Activated T-cell treated with anti-CD3 and anti-CD28 coated beads, Interleukin-2, amount 50 U/mL, for 4 hours (primary cell): ENCODE measurements around the gene ELP6. TPM values are rescaled to one million over a fixed set of nuclear protein-coding genes. Genes with fewer than 3 reads are reported as not detected.
"Not testable (repeated sequence)": the region's sequence is repeated elsewhere in the genome, so short reads cannot be mapped to it uniquely, and the experiment has no call there.

Experiments used
- ATAC-seq, 2 donors: fragments of 200-7000 bp; cut with Tn5 transposase; one replicate each; pipeline ENCODE4 v1.10.0; 2021
- DNase-seq: peaks from one replicate; pipeline ENCODE4 v3.0.0-alpha.2; 2020
- H3K27me3 Mint-ChIP-seq: one replicate; pipeline ENCODE4 v1.8.0; 2021; ENCODE audit warnings: low read depth, mixed read lengths
- H3K36me3 Mint-ChIP-seq: one replicate; pipeline ENCODE4 v1.8.0; 2022; ENCODE audit warnings: mixed read lengths; ENCODE audit not compliant: insufficient read depth
- H3K4me1 Mint-ChIP-seq: one replicate; pipeline ENCODE4 v1.8.0; 2021; ENCODE audit warnings: low read depth, mixed read lengths
- H3K4me3 Mint-ChIP-seq: one replicate; pipeline ENCODE4 v1.8.0; 2021; ENCODE audit warnings: mild to moderate bottlenecking, moderate library complexity, mixed read lengths
- H3K9me3 Mint-ChIP-seq: one replicate; pipeline ENCODE4 v1.8.0; 2021; ENCODE audit warnings: mixed read lengths
- total RNA-seq, 3 donors: library from RNA; stranded (reverse); gene quantifications; one replicate each; pipeline ENCODE4 v1.2.1, GENCODE V29; 2021

ELP6 gene
- total RNA-seq, 3 donors from 2014 or later, result 34.7 to 40.5 (median 39.2) TPM

- H3K9me3 Mint-ChIP-seq, result peaks cover 1% of the 10 kb centered on the region
- no peak for ATAC-seq
- H3K4me3 Mint-ChIP-seq, result no peak overlapping the region
- no peaks in the 10 kb centered on the region for H3K27me3 Mint-ChIP-seq
- peaks cover 25% of the 10 kb centered on the region for H3K36me3 Mint-ChIP-seq
- peaks cover 23% of the 10 kb centered on the region for H3K4me1 Mint-ChIP-seq
- no peak for DNase-seq
These were observed 48.9 kb downstream of the ELP6 start for GRCh38 chr3:47464588-47464987.

- H3K27me3 Mint-ChIP-seq, ATAC-seq: not testable (repeated sequence)
These were observed 53.9 kb downstream of the ELP6 start for GRCh38 chr3:47459534-47460085.

GRCh38 chr3:47456984-47457383 lies 56.5 kb downstream of the ELP6 start:
- Mint-ChIP-seq H3K4me3 (no peak overlapping the region), H3K27me3 (no peaks in the 10 kb centered on the region), H3K36me3 (peaks cover 14% of the 10 kb centered on the region), H3K4me1 (peaks cover 29% of the 10 kb centered on the region), H3K9me3 (peaks cover 7% of the 10 kb centered on the region)
- DNase-seq (no peak), ATAC-seq (no peak)

More at GRCh38 chr3:47459534-47460085, 53.9 kb downstream of the ELP6 start:
- peaks cover 28% of the 10 kb centered on the region for H3K4me1 Mint-ChIP-seq
- H3K4me3 Mint-ChIP-seq, DNase-seq, H3K9me3 Mint-ChIP-seq: not testable (repeated sequence)
- H3K36me3 Mint-ChIP-seq, result peaks cover 22% of the 10 kb centered on the region

GRCh38 chr3:47455806-47456452 lies 57.6 kb downstream of the ELP6 start:
- DNase-seq (no peak), ATAC-seq (no peak)
- H3K36me3 Mint-ChIP-seq, result peaks cover 16% of the 10 kb centered on the region
- H3K4me3 Mint-ChIP-seq, result no peak overlapping the region
- H3K4me1 Mint-ChIP-seq, result peaks cover 35% of the 10 kb centered on the region
- H3K9me3 Mint-ChIP-seq, result peaks cover 7% of the 10 kb centered on the region
- no peaks in the 10 kb centered on the region for H3K27me3 Mint-ChIP-seq

GRCh38 chr3:47452453-47453215 lies 60.9 kb downstream of the ELP6 start:
- ATAC-seq (no peak), DNase-seq (no peak)
- Mint-ChIP-seq H3K9me3 (no peaks in the 10 kb centered on the region), H3K4me1 (peaks cover 34% of the 10 kb centered on the region), H3K4me3 (no peak overlapping the region), H3K27me3 (no peaks in the 10 kb centered on the region), H3K36me3 (peaks cover 18% of the 10 kb centered on the region)

Other genes starting within 250 kb of the ELP6 start
- 1 to 10 TPM; 3.2 to 4.8 (median 4.1) TPM for gene KIF9, start 230.9 kb downstream of the ELP6 start, total RNA-seq
- gene KLHL18, start 230.8 kb downstream of the ELP6 start, total RNA-seq, result 10 to 100 TPM; 48.8 to 55.0 (median 52.4) TPM
- gene PTPN23, start 132.7 kb downstream of the ELP6 start, total RNA-seq, result 10 to 100 TPM; 34.9 to 44.8 (median 42.2) TPM
- gene SCAP, start 37.8 kb downstream of the ELP6 start, total RNA-seq, result 10 to 100 TPM; 71.8 to 91.5 (median 90.1) TPM
- gene CSPG5, start 65.2 kb upstream of the ELP6 start, total RNA-seq, result 1 to 10 TPM in 1 of 3 donors, under 1 TPM in 2; 0.54 to 1.3 (median 0.91) TPM